ENCODE measurements around the gene BST1.

- no peak for TF ChIP-seq CTCF (conservative IDR thresholded peaks at IDR 0.05)
- TF ChIP-seq ZFX (IDR thresholded peaks at IDR 0.05): no peak
Observed at GRCh38 chr4:15672101-15672500, 30.8 kb upstream of the BST1 start.

All from C4-2B (cell line).